GM13976 (cell line): ENCODE measurements around the gene MBD1.

ENCODE experiments used
- DNase-seq: peaks from one replicate; pipeline ENCODE4 v3.0.0; 2012; ENCODE audit warnings: low spot score
- in situ Hi-C: fragments of 300-500 bp; cut with MboI; formaldehyde crosslinking; loops from one replicate; pipeline ENCODE4 v1.12.0; 2022; ENCODE audit warnings: low sequenced_read_pairs, mixed read lengths, inconsistent platforms; ENCODE audit not compliant: unreplicated experiment
- TF ChIP-seq, protein P1 (sequence below): IDR thresholded peaks from 2 replicates; pipeline ENCODE4 v1.5.1; 2012; ENCODE audit warnings: borderline replicate concordance, mild to moderate bottlenecking; ENCODE audit not compliant: insufficient read depth; ENCODE audit errors: extremely low read depth, missing control alignments, control extremely low read depth

MBD1 gene

DNA sequence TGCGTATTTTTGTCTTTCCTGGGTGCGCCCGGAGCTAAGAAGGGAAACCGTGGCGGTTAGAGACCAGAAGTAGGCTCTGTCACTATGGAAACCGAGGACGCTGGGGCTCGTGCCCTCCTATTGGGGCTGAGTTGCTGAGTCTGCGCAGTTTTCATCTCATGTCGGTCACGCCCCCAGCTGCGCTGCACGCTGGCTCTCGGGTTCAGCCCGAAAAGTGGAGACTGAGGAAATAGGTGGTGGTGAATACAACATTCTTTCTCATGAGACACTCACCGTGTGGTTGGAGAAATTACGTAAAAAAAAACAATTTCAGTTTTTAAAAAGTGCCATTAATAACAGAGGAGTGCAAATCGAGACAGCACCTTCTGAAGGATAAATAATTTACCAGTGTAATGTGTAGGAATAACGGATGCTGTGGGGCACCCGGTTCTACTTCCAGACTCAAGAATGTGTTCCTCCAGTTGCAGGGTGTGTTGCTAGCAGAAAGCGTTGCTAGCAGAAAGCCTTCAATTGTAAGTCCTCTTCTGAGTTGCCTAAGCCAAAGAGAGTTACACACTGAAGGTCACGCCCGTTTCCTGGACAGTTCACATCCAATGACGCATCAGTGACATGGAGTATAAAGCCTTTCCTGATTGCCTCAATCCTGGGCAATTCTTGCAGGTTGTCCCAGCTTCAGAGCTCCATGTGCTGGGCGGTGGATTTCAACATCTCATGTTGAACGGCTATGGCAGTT lies 26.6 kb upstream of the MBD1 start:
- TF ChIP-seq, protein P1, sequence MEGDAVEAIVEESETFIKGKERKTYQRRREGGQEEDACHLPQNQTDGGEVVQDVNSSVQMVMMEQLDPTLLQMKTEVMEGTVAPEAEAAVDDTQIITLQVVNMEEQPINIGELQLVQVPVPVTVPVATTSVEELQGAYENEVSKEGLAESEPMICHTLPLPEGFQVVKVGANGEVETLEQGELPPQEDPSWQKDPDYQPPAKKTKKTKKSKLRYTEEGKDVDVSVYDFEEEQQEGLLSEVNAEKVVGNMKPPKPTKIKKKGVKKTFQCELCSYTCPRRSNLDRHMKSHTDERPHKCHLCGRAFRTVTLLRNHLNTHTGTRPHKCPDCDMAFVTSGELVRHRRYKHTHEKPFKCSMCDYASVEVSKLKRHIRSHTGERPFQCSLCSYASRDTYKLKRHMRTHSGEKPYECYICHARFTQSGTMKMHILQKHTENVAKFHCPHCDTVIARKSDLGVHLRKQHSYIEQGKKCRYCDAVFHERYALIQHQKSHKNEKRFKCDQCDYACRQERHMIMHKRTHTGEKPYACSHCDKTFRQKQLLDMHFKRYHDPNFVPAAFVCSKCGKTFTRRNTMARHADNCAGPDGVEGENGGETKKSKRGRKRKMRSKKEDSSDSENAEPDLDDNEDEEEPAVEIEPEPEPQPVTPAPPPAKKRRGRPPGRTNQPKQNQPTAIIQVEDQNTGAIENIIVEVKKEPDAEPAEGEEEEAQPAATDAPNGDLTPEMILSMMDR, result no peak
- DNase-seq, result peak; percentile 89
- in situ Hi-C loops, result no loop called here

DNA sequence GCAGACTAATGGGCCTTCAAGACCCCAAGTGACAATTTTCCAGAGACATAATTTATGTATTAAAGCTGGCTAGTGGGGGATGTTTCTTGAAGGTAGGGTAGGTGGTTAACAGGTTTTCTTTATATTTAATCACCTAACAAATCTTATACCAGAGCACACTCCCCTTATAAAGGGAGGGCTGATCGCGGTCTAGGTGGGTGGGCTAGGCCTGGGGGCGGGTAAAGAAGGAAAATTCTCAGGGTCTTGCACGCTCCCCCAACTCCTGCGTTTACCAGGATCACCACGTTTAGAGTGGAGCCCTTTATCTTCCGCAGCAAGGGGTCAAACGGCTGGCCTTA lies 26.0 kb upstream of the MBD1 start:
- no peak for DNase-seq
- TF ChIP-seq, protein P1, result no peak
- in situ Hi-C loops, result no loop called here

DNA sequence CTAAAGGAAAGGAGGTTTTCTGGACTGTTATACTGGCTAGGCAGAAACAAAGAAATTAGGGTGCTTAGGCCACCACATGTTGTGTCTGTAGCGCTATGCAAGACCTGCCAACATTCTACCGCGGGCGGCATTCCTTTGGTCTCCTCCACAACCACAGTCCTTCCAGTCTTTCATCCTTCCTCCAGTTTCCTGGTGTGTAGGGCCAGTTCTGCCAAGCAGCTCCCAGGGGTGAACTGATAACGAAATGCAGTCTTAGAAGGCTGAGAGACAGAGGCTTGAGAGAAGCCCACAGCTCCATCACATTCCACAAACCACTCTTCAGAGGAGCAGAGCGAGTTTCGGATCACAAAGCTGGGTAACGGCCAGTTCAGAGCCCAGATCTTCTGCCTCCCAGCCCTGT lies 25.6 kb upstream of the MBD1 start:
- in situ Hi-C loops, result no loop called here
- TF ChIP-seq, protein P1, result no peak

DNA sequence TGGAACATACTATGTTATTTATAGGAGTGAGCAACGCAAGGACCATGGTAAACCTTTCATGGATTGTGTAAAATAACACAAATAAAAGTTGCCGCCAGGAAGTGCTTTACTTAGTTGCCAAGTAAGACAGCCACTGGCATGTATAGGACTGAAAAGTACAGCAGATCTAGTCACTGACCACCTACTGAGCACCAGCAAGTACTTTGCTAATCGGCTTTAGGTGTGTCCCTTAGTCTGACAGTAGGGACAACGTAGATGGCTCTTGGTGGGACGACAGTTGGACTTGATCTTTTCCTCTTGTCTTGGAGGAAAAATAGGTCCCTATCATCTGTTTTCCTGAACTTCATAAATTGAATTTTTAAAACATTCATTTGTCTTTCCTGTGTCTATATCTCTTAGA lies 19.8 kb upstream of the MBD1 start:
- no peak for DNase-seq
- TF ChIP-seq, protein P1, result no peak
- in situ Hi-C loops, result no loop called here

More for the DNA sequence above, 25.6 kb upstream of the MBD1 start:
- DNase-seq, result no peak

DNA sequence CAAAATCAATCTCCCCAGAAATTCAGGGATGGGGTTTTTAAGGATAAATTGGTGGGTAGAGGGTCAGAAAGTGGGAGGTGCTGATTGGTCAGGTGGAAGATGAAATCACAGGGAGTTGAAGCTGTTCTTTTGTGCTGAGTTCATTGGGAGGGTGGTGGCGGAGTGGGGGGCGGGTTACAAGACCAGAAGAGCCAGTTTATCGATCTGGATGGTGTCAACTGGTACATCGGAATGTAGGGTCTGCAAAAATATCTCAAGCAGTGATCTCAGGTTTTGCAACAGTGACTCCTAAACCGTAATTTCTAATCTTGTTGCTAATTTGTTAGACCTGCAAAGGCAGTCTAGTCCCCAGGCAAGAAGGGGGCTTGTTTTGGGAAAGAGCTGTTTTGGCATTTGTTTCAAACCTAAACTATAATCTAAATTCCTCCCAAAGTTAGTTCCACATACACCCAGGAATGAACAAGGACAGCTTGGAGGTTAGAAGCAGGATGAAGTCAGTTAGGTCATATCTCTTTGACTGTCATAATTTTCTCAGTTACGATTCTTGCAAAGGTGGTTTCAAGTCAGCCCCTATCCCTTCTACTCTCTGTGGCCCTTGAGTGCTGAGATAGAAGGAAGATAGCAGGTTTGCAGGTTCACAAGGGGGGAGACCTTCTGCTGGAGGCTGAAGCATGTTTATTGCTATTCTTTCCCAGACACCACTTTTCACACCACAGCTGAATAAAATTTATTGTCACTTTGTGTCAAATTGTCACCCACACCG lies 18.5 kb upstream of the MBD1 start:
- in situ Hi-C loops, result no loop called here
- DNase-seq, result no peak
- TF ChIP-seq, protein P1, result no peak

DNA sequence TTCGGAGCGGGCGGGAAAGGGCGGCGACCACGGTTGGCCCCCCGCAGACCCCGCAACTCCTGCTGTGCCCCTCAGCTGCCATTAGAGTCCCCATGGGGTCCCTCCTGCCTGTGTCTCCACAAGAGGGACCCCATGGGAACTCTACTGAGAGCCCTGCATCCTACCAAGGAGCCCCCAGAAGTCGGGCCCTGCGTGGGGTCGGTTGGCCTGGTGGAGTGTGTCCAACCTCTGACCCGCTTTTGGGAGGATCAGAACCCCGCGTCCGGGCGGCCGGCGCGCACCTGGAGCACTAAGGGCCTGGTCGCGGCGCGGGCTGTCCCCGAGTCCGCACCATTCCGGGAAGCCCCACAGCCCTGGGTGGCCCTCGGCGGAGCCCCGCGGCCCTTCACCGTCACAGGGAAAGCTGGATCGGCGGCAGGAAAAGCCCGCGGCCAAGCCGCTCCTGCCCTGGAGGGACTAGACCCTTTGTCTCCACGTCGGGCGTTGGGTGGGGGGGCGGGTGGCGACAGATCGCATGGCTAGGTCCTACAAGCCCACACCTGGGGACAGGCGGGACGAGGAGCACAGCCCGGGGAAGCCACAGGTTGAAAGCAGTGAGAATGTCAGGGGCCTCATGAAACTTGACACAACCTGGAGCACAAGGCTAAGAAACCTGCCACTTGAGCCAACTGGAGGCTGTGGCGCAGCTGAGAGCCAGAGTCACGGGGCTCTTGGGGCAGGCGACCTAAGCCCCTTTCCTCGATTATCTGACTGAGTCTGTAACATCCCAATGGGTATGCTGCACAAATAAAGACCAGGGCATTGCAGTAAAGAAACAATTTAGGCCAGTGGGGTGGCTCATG lies 17.3 kb upstream of the MBD1 start:
- TF ChIP-seq, protein P1, result no peak
- DNase-seq, result no peak
- in situ Hi-C loops, result no loop called here
